IMR-90 (cell line): ENCODE results near the gene RRP8. TPM values are rescaled to one million over a fixed set of nuclear protein-coding genes. Genes with fewer than 3 reads are reported as not detected.
A peak's percentile ranks its signal among the peaks of the same experiment; 100 is the strongest.

Experiments used
- ATAC-seq: fragments of 200-7000 bp; cut with Tn5 transposase; 2 replicates; pipeline ENCODE4 v1.9.1; 2020; ENCODE audit warnings: low read depth, mild to moderate bottlenecking, moderate library complexity
- BruUV-seq: library from RNA; stranded (reverse); fragments of 400-500 nt; replicated peaks from 2 replicates; lab custom pipeline; 2021; lab: Mats Ljungman, UMichigan
- CTCF ChIA-PET: fragments of 300-600 bp; formaldehyde crosslinking; extraction: SDS; loops from one replicate; lab custom pipeline; 2021; ENCODE audit warnings: antibody characterized with exemption; lab: Yijun Ruan, JAX
- POLR2A ChIA-PET: fragments of 300-600 bp; sonication (Branson Sonifier 250); formaldehyde crosslinking; loops from one replicate; lab custom pipeline; 2022; ENCODE audit warnings: antibody characterized with exemption; ENCODE audit not compliant: unreplicated experiment; lab: Charles Lee
- DNase-seq: peaks from one replicate; pipeline ENCODE4 v3.0.0; 2013
- H2AFZ ChIP-seq: replicated peaks from 2 replicates; pipeline ENCODE3; 2013; ENCODE audit warnings: low read length, mild to moderate bottlenecking; ENCODE audit not compliant: poor library complexity
- H2AK5ac ChIP-seq: 2 replicates; pipeline ENCODE4 v1.6.1; 2013; ENCODE audit warnings: low read depth, low read length, inconsistent platforms
- H2AK9ac ChIP-seq: replicated peaks from 2 replicates; pipeline ENCODE3; 2013; ENCODE audit warnings: mild to moderate bottlenecking, low read depth, low read length, moderate library complexity; ENCODE audit not compliant: poor library complexity
- H2BK120ac ChIP-seq: 2 replicates; pipeline ENCODE4 v1.6.1; 2013; ENCODE audit warnings: low read depth, low read length, inconsistent platforms
- H2BK15ac ChIP-seq: 3 replicates; pipeline ENCODE4 v1.6.1; 2013; ENCODE audit warnings: low read depth, low read length, inconsistent platforms
- H2BK20ac ChIP-seq: 2 replicates; pipeline ENCODE4 v1.6.1; 2013; ENCODE audit warnings: low read depth, mild to moderate bottlenecking, inconsistent platforms, low read length, moderate library complexity
- H2BK5ac ChIP-seq: 2 replicates; pipeline ENCODE4 v1.6.1; 2013; ENCODE audit warnings: mild to moderate bottlenecking, low read depth, low read length, inconsistent platforms; ENCODE audit not compliant: poor library complexity, severe bottlenecking
- H3K14ac ChIP-seq: replicated peaks from 2 replicates; pipeline ENCODE4 v1.6.1; 2013; ENCODE audit warnings: low read depth, low read length, inconsistent platforms
- H3K18ac ChIP-seq: 2 replicates; pipeline ENCODE4 v1.6.1; 2013; ENCODE audit warnings: low read depth, low read length, control low read depth
- H3K23ac ChIP-seq: 2 replicates; pipeline ENCODE4 v1.6.1; 2013; ENCODE audit warnings: low read depth, low read length, inconsistent platforms
- H3K27ac ChIP-seq: 2 replicates; pipeline ENCODE4 v1.5.1; 2013; ENCODE audit warnings: mild to moderate bottlenecking, control low read depth, low read length; ENCODE audit not compliant: insufficient read depth
- H3K27me3 ChIP-seq: 2 replicates; pipeline ENCODE4 v1.6.1; 2013; ENCODE audit warnings: low read length; ENCODE audit not compliant: control insufficient read depth, insufficient read depth
- H3K36me3 ChIP-seq: 2 replicates; pipeline ENCODE4 v1.6.1; 2013; ENCODE audit warnings: low read length, mixed read lengths; ENCODE audit not compliant: control insufficient read depth, insufficient read depth
- H3K4ac ChIP-seq: 2 replicates; pipeline ENCODE4 v1.6.1; 2013; ENCODE audit warnings: low read depth, low read length, inconsistent platforms
- H3K4me1 ChIP-seq: 2 replicates; pipeline ENCODE4 v1.6.1; 2013; ENCODE audit warnings: low read length, mixed read lengths; ENCODE audit not compliant: control insufficient read depth, insufficient read depth
- H3K4me2 ChIP-seq: 2 replicates; pipeline ENCODE4 v1.6.1; 2013; ENCODE audit warnings: low read depth, mild to moderate bottlenecking, control low read depth, low read length, moderate library complexity
- H3K4me3 ChIP-seq: 2 replicates; pipeline ENCODE4 v1.5.1; 2013; ENCODE audit warnings: low read depth, mild to moderate bottlenecking, control low read depth, low read length, moderate library complexity; ENCODE audit not compliant: insufficient read depth
- H3K56ac ChIP-seq: 2 replicates; pipeline ENCODE4 v1.6.1; 2013; ENCODE audit warnings: low read length, inconsistent platforms; ENCODE audit not compliant: insufficient read depth; ENCODE audit errors: extremely low read depth
- H3K79me1 ChIP-seq, 2 experiments: 2 replicates each; pipeline ENCODE4 v1.6.1; 2013; ENCODE audit warnings: low read length in 2 of 2, inconsistent platforms in 1 of 2, low read depth in 1 of 2
- H3K9ac ChIP-seq: 2 replicates; pipeline ENCODE4 v1.6.1; 2013; ENCODE audit warnings: low read depth, low read length, control low read depth
- H3K9me1 ChIP-seq: 2 replicates; pipeline ENCODE4 v1.6.1; 2013; ENCODE audit warnings: low read length, inconsistent platforms; ENCODE audit not compliant: insufficient read depth
- H3K9me3 ChIP-seq: 2 replicates; pipeline ENCODE4 v1.6.1; 2013; ENCODE audit warnings: low read length; ENCODE audit not compliant: control insufficient read depth, insufficient read depth
- H4K20me1 ChIP-seq: 2 replicates; pipeline ENCODE4 v1.6.1; 2013; ENCODE audit warnings: low read length, inconsistent platforms; ENCODE audit not compliant: insufficient read depth
- H4K5ac ChIP-seq: 2 replicates; pipeline ENCODE4 v1.6.1; 2013; ENCODE audit warnings: mild to moderate bottlenecking, low read depth, low read length, control low read depth
- H4K8ac ChIP-seq, 2 experiments: 2 replicates each; pipeline ENCODE4 v1.6.1; 2013; ENCODE audit warnings: low read depth in 2 of 2, low read length in 2 of 2, control low read depth in 1 of 2, inconsistent platforms in 1 of 2
- H4K91ac ChIP-seq: 2 replicates; pipeline ENCODE4 v1.6.1; 2013; ENCODE audit warnings: low read depth, low read length, inconsistent platforms; ENCODE audit not compliant: insufficient read depth
- MAZ ChIP-seq: IDR thresholded peaks from 2 replicates; pipeline ENCODE4 v1.6.1; 2012; ENCODE audit warnings: low read depth, mild to moderate bottlenecking, low read length, improper control_type of control experiment, moderate library complexity, borderline replicate concordance
- RFX5 ChIP-seq: IDR thresholded peaks from 2 replicates; pipeline ENCODE4 v1.8.0; 2012; ENCODE audit warnings: low read depth, mild to moderate bottlenecking, low read length, moderate library complexity
- WGBS, 2 experiments: methylation state at CpG; one replicate each; pipeline versions ENCODE4 v1.1.5 to v1.1.7; 2013; ENCODE audit warnings: missing lambda C conversion rate in 2 of 2; ENCODE audit not compliant: insufficient read length in 1 of 2; ENCODE audit errors: extremely low coverage in 2 of 2; 5-methylcytosine and 5-hydroxymethylcytosine counted together
- dilution Hi-C: fragments of 300-500 bp; cut with HindIII; formaldehyde crosslinking; loops from one replicate; pipeline ENCODE4 v1.14.3; 2018; ENCODE audit warnings: low sequenced_read_pairs; ENCODE audit not compliant: unreplicated experiment
- in situ Hi-C: fragments of 300-500 bp; cut with MboI; formaldehyde crosslinking; loops from 3 replicates; pipeline ENCODE4 v1.14.3; 2019; ENCODE audit warnings: low sequenced_read_pairs, inconsistent platforms, mixed read lengths
- intact Hi-C: fragments of 100-400 bp; cut with micrococcal nuclease; formaldehyde crosslinking; loops from 2 replicates; pipeline ENCODE4 v1.10.0; 2022
- polyA plus RNA-seq, 3 experiments: library from polyadenylated mRNA; depleted of rRNA; stranded (reverse); fragments of >200 nt; gene quantifications; 2 replicates each; pipeline ENCODE4 v1.2.3, GENCODE V29; 2012; ENCODE audit warnings: low replicate concordance in 1 of 3
- total RNA-seq: library from RNA; depleted of rRNA; stranded (reverse); fragments of >200 nt; gene quantifications from 2 replicates; pipeline ENCODE4 v1.2.3, GENCODE V29; 2012
- TF ChIP-seq, protein P1 (sequence below): conservative IDR thresholded peaks from 2 replicates; pipeline ENCODE4 v1.5.1; 2012; ENCODE audit warnings: mild to moderate bottlenecking, low read depth, low read length, improper control_type of control experiment

The RRP8 gene
- total and polyA plus RNA-seq, 2 of the 4 experiments (the other 2 are of a cell fraction) = 10.8 to 11.5 TPM

DNA sequence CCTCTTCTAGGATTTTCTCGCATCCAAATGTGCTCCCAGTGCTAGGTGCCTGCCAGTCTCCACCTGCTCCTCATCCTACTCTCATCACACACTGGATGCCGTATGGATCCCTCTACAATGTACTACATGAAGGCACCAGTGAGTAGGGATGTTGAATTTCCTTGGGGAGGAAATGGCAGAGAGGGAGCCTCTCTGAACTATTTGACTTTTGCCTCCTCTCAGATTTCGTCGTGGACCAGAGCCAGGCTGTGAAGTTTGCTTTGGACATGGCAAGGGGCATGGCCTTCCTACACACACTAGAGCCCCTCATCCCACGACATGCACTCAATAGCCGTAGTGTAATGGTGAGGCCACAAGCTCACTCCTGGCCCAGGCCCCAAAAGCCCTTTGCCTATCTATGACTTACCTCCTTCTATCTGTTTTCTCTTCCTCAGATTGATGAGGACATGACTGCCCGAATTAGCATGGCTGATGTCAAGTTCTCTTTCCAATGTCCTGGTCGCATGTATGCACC is 6.1 kb upstream of the RRP8 start:
- TSS peak; percentile 53 for BruUV-seq
- dilution Hi-C loops = no loop called here
- peaks cover 31% of the 10 kb centered on the region for H3K4me1 ChIP-seq

More for the DNA sequence above, 6.1 kb upstream of the RRP8 start:
- WGBS, 2 experiments = 100% methylated on average over 2 of the region's 8 CpGs; no CpG with 5 or more reads in 1 of the 2 experiments
- H3K4me2 ChIP-seq = no peak overlapping the region
- H3K18ac ChIP-seq = no peak overlapping the region
- no peak overlapping the region for H2AFZ ChIP-seq
- H3K56ac ChIP-seq = no peak overlapping the region
- peak overlapping the region; percentile 7 to 13; a peak in 1 of 4 replicates for H4K8ac ChIP-seq
- peak overlapping the region; percentile 44; the same call in 1 of the 2 replicates for H2AK5ac ChIP-seq
- intact Hi-C loops = no loop called here
- ATAC-seq = no peak
- H2BK5ac ChIP-seq = peak overlapping the region; percentile 27
- H3K4ac ChIP-seq = peak overlapping the region; percentile 89; the same call in 1 of the 2 replicates
- DNase-seq = no peak
- no peak for TF ChIP-seq RFX5
- TF ChIP-seq, protein P1, sequence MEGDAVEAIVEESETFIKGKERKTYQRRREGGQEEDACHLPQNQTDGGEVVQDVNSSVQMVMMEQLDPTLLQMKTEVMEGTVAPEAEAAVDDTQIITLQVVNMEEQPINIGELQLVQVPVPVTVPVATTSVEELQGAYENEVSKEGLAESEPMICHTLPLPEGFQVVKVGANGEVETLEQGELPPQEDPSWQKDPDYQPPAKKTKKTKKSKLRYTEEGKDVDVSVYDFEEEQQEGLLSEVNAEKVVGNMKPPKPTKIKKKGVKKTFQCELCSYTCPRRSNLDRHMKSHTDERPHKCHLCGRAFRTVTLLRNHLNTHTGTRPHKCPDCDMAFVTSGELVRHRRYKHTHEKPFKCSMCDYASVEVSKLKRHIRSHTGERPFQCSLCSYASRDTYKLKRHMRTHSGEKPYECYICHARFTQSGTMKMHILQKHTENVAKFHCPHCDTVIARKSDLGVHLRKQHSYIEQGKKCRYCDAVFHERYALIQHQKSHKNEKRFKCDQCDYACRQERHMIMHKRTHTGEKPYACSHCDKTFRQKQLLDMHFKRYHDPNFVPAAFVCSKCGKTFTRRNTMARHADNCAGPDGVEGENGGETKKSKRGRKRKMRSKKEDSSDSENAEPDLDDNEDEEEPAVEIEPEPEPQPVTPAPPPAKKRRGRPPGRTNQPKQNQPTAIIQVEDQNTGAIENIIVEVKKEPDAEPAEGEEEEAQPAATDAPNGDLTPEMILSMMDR = no peak
- TF ChIP-seq MAZ = no peak
- peak overlapping the region; percentile 30; the same call in 1 of the 2 replicates for H3K27ac ChIP-seq
- peak overlapping the region; percentile 47 for H2AK9ac ChIP-seq
- ChIA-PET CTCF (no interaction called here), POLR2A (interaction anchor here (1.7 kb wide), 1 partner anchor 8 kb away, joined by 4 read pairs; no protein-coding TSS in a partner anchor)
- H4K5ac ChIP-seq = peak overlapping the region; percentile 27; the same call in 1 of the 2 replicates
- peaks cover 46% of the 10 kb centered on the region for H3K36me3 ChIP-seq
- H4K20me1 ChIP-seq = peaks cover 8% of the 10 kb centered on the region
- H3K9me3 ChIP-seq = no peaks in the 10 kb centered on the region
- H3K27me3 ChIP-seq = no peaks in the 10 kb centered on the region
- H4K91ac ChIP-seq = no peak overlapping the region
- peaks cover 31 to 66% of the 10 kb centered on the region in 2 experiments for H3K79me1 ChIP-seq
- H3K23ac ChIP-seq = peak overlapping the region; percentile 40; the same call in 1 of the 2 replicates
- H3K9me1 ChIP-seq = peaks cover 29% of the 10 kb centered on the region
- H2BK15ac ChIP-seq = no peak overlapping the region
- H3K9ac ChIP-seq = no peak overlapping the region
- no peak overlapping the region for H2BK20ac ChIP-seq
- in situ Hi-C loops = no loop called here
- H3K14ac ChIP-seq = no peak overlapping the region
- H3K4me3 ChIP-seq = no peak overlapping the region
- H2BK120ac ChIP-seq = no peak overlapping the region
